Sciatic nerve (tissue), 2 donors: Measurements from ENCODE around the gene DNAJB11. TPM values are rescaled to one million over a fixed set of nuclear protein-coding genes. Genes with fewer than 3 reads are reported as not detected.

Source experiments
- ATAC-seq: fragments of 200-7000 bp; cut with Tn5 transposase; one replicate; pipeline ENCODE4 v1.9.1; 2020; ENCODE audit warnings: mild to moderate bottlenecking, moderate library complexity
- DNase-seq: peaks from one replicate; pipeline ENCODE4 v3.0.0-alpha.2; 2020; ENCODE audit warnings: low spot score
- intact Hi-C: fragments of 100-400 bp; cut with DNase I; formaldehyde crosslinking; loops from one replicate; pipeline ENCODE4 v1.14.2; 2022
- total RNA-seq: library from RNA; stranded (reverse); fragmentation: NEBNext Ultra II Directional; extraction: Animal tissue kit (Norgen Biotek cat#: 25700); gene quantifications from one replicate; pipeline ENCODE4 v1.2.1, GENCODE V29; 2021
- donor health status: DM: no; HTN: no; CAD: no.
- donor health status: DM: no; HTN: no; CAD: no.

The DNAJB11 gene
- total RNA-seq, 1 donor from 2014 or later, result 33.3 TPM

DNA sequence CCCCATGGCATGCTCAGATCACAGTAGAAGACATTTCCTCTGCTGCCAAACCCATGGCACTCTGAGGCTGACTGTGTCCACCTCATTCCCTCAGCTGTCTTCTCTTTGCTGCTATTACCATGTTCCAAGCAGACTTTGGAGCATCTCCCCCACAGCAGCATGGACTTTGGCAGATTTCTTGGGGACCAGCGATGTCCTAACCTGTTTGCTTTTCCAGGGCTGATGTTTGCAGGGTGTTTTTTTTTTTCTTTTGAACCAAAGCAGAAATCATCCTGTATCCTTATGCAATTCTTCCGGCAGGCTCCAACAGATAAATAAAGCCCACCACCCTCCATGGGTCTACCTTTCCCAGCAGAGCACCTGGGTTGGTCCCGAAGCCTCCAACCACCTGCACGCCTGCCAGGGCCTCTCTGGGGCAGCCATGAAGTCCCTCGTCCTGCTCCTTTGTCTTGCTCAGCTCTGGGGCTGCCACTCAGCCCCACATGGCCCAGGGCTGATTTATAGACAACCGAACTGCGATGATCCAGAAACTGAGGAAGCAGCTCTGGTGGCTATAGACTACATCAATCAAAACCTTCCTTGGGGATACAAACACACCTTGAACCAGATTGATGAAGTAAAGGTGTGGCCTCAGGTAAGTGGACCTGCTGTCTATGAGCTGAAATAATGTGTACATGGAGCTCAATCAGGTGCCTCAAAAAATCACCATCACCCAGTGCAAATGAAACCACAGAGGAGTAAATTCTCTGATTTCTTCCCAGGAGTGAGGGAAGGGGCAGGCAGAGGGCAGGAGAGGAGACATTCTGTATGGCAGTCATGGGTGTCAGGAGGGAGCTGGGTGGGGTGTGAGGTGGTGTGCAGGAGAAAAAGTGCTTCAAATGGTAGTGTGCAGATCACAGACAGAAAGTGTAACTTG, 42.5 kb downstream of the DNAJB11 start, which contains the start of gene AHSG:
TSS of gene AHSG (plus strand) at position 340 of the 916 bp plus-strand sequence. CDS start at position 422, 82 bp downstream.
- ATAC-seq, result no peak
- intact Hi-C loops, result no loop called here

DNA sequence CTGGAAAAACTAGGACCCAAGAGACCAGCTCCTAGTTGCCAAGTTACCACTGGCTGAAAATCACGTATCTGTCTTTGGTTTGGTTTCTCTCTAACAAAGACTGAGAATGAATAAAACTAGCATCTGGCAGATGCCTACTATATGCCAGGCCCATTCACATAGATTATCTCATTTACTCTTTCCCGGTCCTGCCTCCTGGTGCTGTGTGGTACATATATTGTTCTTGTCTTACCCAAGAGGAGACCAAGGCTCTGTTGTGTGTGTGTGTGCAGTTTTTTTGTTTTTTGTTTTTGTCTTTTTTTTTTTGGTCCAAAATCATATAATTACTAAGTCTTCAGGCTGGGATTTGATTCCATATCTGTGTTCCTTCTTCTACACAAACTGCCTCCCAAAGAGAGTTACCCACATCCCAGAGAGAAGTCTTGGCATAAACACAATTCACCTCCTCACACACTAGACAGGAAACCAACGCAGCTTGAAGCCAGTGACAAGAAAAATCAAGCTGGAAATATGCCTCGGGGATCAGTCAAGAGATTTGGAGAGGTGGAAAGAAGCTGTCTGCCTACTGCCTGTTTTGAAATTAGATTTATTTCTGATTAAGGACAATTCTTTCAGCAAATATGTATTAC, 43.2 kb downstream of the DNAJB11 start:
- intact Hi-C loops, result no loop called here
- no peak for DNase-seq
- no peak for ATAC-seq

More for the DNA sequence above, 42.5 kb downstream of the DNAJB11 start, which contains the start of gene AHSG:
- DNase-seq, result no peak

DNA sequence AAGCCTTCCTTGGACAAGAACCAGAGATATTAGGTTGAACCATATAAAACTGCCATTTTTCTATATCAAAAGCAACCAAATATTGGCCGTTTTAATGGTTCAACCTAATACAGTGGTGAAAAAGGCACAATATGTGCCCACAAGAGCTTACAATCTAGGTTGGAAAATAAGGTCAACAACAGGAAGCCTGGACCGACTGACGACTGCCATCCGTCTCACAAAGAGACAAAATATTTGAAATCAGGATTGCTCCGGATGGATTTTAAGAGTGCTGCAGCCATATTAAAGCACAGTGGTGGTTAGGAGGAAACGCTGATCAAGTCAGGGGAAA, 43.7 kb downstream of the DNAJB11 start:
- intact Hi-C loops, result no loop called here
- no peak for ATAC-seq
- no peak for DNase-seq

DNA sequence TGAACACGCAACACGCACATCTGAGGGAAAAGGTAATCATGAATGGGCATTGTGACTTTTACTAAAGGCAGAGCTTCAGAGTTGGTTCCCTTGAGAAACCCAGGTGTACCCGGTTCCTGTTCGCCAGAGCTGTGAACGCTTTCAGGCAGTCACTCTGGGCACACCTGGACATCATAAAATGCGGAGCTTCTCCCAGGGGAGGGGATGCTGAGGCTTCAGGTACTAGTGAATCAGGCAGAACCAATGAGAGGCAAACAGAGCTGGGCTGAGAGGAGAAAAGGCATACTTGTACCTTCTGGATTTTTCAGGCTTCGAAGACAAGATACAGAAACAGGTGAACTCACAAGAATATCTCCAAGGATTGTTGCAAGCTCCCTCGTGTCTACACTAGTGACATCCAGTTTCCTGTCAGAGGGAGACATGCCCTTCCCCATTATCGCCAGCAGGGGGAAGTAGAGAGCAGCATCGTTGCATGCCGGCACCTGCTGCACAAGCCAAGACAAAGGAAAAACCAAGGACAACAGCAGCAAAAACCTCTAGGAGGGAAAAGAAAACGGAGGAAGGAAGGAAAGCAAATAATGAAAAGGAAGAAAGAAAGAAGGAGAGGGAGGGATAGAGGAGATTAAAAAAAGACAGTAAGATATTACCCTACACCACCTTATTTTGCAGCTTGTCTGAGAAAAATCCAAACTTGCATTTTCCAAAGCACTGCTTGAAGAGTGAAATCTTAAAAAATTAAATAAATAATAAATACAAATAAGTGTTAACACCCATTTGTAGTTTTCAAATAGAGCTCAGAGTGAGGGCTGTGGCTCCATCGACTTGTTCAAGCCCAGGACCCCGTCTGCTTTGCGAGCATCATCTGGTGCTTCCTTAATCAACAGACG, 44.3 kb downstream of the DNAJB11 start:
- peak; percentile 85 for DNase-seq
- ATAC-seq, result peak; percentile 72
- intact Hi-C loops, result no loop called here

DNA sequence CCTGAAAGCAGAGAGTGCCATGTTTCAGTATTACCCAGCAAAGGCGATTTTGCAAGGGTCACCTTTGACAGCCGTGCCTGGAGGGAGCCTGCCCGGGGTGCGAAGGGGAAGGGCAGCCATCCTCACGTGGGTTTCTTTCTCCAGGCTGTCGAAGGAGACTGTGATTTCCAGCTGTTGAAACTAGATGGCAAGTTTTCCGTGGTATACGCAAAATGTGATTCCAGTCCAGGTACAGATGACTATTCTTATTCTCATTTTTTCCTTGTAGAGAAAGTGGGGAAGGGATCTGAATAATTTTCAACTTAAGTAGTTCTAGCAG, 45.7 kb downstream of the DNAJB11 start:
- intact Hi-C loops, result no loop called here
- DNase-seq (no peak), ATAC-seq (no peak)

DNA sequence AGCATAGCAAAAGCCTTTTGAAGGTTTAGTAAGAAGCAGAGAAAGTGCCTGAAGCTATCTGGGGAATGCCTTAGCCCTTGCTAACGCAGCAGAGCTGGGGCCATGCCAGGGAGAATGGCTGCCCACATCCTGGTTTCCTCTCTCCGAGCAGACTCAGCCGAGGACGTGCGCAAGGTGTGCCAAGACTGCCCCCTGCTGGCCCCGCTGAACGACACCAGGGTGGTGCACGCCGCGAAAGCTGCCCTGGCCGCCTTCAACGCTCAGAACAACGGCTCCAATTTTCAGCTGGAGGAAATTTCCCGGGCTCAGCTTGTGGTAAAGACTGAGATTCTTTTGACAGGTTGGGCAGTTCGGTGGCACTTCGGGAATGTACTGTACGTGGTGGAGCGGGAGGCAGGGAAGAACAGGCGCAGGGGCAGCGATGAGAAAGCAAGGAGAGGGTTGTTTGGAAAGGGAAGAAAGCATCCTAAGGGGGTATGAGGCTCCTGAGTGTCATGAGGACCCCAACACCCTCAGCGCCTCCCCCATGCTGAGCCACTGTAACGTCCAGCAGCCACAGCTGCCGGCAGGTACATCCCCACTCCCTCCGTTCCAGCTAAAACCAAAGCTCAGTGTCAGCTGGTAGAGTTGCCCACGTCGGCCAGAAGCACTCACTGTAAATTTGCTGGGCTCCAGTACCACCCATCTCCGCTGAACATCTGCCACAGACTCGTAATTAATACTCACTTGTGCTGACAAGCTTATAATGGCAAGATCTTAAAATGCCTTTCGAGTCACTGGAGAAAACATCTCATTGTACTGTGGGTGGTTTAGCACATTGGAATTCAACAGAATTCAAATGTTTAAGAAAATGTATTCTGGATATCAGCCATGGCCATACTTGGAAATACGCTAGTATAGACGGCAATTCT, 46.8 kb downstream of the DNAJB11 start:
- peak; percentile 86 for DNase-seq
- intact Hi-C loops, result no loop called here

DNA sequence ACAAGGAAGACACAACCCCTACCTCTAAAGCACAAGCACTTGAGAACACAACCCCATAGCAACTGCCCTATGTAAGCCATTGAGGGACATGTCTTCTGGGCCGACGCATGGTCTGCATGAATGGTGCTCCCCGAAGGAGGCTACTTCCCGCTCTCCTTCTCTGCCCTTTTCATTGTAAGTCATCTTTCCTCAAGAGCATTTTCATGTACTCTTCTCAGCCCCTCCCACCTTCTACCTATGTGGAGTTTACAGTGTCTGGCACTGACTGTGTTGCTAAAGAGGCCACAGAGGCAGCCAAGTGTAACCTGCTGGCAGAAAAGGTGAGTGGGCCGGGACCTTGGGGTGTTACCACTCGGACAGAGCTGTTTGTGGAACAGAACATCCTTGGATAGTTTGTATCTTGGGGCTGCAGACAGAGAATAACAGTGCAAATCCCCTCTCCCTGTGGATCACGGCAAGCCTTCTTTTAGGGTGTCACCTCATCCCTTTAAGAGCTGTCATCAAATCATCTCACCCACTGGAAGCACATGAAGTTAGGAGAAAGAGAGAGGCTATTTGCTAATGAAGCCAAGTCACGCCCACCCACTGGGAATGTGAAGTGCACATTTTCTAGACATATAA, 47.9 kb downstream of the DNAJB11 start:
- intact Hi-C loops, result no loop called here
- ATAC-seq, result no peak
- DNase-seq, result no peak

More for the DNA sequence above, 46.8 kb downstream of the DNAJB11 start:
- peak; percentile 93 for ATAC-seq

DNA sequence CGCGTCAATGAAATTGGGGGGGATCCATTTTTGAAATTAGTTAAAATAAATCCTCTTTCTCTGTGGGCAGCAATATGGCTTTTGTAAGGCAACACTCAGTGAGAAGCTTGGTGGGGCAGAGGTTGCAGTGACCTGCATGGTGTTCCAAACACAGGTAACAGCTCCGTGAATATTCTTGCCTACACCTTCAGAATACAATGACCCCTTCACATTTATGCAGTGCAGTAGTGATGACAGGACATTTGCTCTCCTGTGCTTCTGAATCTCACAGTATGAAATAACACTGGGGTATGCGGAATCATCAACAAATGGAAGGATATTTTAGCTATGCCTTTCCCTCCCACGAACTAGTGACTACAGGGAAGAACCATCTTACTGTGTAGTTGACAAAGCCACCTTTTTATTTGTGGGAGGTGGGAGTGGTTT, 49.3 kb downstream of the DNAJB11 start:
- intact Hi-C loops, result no loop called here
- DNase-seq (no peak), ATAC-seq (no peak)

DNA sequence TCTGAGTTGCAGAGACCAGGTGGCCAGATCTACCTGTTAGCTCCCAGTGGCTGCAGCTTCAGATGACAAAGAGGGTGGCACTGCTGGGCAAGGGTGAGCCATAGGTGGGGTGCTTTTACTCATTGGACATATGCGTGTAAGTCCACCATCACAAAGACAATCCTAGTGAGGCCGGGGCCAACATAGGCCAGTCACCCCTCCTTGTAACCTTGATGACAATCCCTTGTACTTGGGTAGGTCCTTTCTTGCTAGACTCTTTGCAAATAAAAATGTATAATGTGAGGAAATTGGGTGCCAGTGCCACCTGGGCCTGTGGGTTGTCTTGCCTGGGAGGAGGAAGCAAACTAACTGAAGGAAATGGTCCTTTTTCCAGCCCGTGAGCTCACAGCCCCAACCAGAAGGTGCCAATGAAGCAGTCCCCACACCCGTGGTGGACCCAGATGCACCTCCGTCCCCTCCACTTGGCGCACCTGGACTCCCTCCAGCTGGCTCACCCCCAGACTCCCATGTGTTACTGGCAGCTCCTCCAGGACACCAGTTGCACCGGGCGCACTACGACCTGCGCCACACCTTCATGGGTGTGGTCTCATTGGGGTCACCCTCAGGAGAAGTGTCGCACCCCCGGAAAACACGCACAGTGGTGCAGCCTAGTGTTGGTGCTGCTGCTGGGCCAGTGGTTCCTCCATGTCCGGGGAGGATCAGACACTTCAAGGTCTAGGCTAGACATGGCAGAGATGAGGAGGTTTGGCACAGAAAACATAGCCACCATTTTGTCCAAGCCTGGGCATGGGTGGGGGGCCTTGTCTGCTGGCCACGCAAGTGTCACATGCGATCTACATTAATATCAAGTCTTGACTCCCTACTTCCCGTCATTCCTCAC, 49.9 kb downstream of the DNAJB11 start:
- DNase-seq (no peak), ATAC-seq (no peak)
- intact Hi-C loops, result no loop called here

DNA sequence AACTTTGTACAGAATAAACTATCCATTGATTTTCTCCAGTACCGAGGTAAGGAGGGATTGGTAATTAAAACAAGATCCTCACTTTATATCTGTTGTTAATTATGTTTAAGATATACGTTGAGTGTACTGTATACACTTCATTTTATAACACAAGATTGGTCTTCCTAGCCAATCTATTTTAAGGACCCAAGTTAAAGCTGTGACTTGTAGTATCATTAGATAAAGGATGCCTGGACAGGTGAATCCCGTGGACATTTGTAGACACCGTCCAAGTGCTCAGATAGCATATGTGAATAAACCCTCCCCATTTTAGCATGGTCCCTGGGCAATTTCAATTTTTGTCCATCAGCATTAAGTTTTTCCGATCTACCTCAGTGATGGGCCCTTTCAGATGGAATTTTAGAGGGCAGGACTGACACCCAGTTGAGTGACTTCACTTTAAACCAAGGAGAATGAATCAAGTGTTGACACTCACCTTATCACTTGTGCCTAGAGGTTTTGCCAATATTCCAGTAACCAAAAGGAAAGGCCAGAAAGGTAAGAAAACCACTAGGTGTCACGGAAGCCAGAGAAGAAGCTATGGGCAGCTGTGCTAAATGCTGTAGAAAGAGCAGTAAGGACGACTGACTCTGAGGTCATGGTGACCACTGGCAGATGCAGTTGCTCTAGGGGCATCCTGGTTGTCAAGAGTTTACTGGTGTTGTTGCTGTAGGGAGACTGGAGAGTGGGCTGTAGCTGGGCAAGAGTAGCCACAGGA, 51.6 kb downstream of the DNAJB11 start:
- ATAC-seq (no peak), DNase-seq (no peak)
- intact Hi-C loops, result no loop called here

DNA sequence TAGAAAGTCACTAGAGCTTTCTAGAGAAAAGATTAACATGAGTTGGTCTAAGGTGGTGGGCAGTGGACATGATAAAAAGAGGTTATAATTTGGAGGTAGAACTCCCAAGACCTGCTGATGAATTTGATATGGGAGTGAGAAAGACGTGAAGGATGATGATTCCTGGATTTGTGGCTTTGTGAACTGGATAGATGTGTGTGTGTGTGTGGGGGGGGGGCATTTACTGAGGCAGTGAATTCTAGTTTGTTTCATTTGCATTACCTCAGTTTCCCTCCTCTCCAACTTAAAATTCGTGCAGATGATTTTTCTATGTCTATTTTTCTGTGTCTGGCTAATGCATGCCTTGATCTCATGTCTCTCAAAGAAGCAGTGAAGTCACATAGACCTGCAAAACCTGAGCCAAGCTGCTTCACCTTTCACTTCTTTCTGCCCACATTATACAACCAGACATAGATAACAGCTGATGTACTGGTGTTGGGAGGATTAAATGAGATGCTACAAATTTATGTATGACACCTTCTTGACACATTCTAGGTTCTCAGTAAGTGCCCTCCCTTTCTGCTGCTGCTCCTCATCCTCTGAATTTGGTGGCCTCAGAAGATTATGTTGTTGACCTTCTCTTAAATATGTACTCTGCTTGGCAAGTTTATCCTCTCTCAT, 52.3 kb downstream of the DNAJB11 start:
- no peak for DNase-seq
- intact Hi-C loops, result no loop called here
- no peak for ATAC-seq

DNA sequence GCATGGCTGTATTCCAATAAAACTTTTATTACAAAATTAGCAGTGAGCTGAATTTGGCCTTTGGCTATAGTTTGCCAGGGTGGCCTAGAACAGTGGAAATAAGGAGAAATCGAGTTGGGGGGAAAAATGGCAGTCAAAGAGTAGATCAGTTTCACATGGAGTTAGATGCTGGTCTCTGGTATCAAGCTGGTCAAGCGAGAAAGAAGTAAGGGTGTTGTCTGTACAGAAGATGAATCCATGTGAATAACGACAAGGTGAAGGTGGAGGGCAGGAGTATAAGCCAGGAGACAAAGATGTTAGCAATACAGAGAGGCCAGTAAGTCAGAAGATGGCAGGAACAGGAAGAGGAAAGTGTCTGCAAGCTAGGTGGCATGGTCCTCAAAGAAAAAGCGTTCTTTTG, 54.1 kb downstream of the DNAJB11 start:
- DNase-seq (no peak), ATAC-seq (no peak)
- intact Hi-C loops, result no loop called here

DNA sequence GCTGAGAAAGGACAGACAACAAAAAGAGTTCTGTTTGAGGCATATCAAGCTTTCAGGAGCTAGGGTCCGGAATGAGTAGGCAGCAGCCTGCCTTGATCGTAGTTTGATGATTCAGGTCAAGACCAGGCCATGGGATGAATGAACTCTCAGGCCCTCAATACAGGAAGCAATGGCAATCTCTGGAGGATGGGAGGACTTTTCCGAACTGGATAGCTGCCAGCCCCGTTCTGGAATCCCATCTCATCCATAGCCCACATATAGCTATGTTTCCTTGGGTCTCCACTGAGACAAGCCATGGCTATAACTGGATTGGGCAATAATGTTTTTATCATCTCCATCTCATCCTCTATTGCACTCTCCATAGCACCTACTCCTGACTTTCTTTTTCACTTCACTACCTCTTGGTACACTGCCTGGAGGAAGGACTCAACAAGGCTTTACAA, 55.1 kb downstream of the DNAJB11 start:
- intact Hi-C loops, result no loop called here
- ATAC-seq (no peak), DNase-seq (no peak)

DNA sequence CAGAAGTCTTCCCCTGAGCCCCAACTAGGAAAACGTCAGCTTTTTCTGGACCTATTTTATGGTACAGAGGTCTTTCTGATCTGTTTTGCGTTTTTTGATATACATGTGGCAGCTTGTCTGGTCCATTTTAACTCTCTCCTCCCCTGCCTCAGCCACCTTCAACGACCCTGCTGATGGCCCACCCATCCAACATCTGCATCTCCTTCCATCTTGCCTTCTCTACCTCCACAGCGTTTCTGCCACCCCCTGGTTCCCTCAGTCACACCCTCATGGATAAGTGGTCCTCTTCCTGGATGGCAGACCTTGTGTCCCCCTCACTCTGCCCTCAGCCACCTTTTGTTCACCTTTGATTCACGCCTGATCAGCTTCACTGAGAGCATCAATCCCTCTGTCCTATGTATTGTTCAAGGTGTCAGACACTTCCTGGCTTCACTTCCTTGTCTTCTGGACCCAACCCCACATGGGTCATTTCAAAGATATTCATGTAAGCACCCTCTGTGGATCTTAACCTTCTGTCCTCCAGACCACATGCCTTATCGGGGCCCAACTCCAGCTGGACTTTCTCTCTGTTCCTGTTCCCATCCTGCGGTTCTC, 55.8 kb downstream of the DNAJB11 start:
- ATAC-seq (no peak), DNase-seq (no peak)
- intact Hi-C loops, result no loop called here

DNA sequence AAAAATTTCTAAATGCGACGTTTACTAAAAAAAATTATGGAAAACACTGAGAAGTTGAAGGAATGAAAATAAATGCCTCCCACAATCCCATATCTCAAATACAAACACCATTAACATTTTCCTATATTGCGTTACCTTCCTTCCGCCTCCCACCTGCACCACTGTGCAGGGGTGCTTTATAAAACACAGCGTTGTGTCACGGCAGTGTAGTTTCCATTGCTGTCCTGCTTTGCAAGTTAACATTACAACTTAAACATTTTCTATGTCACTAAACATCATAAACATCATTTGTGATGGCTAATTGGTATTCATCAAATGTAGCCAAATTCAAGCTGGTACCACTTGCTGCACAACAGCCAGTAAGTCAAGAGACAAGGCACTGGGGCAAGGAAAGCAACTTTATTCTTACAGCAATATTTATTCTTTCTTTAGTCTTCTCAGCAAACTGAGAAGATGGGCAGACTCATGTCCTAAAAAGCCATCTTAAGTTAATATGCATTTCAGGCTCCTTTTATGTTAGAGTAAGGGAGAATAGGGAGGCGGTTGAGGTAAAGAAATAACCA, 57.4 kb downstream of the DNAJB11 start:
- no peak for DNase-seq
- intact Hi-C loops, result no loop called here
- no peak for ATAC-seq
